Neural cell (in vitro differentiated cells): Measurements from ENCODE around the gene GTF2F2. TPM values are rescaled to one million over a fixed set of nuclear protein-coding genes. Genes with fewer than 3 reads are reported as not detected.

ENCODE experiments used
- H2AFZ ChIP-seq: fragments of 200-600, 300-800 bp; sonication (generic), shearing (Covaris generic); 2 replicates; pipeline ENCODE4 v1.6.0; 2014; ENCODE audit warnings: low read depth, mild to moderate bottlenecking, antibody characterized with exemption, low read length, moderate library complexity
- H3F3A ChIP-seq: fragments of 200-600 bp; shearing (Covaris generic); 2 replicates; pipeline ENCODE4 v1.6.1; 2016; ENCODE audit warnings: mild to moderate bottlenecking, moderate library complexity, mixed read lengths, antibody characterized with exemption, low read length; ENCODE audit not compliant: insufficient read depth, poor library complexity, severe bottlenecking
- H3K27ac ChIP-seq: fragments of 200-600, 300-800 bp; sonication (generic), shearing (Covaris generic); 2 replicates; pipeline ENCODE4 v1.5.1; 2014; ENCODE audit warnings: mild to moderate bottlenecking, low read length, moderate library complexity
- H3K27me3 ChIP-seq: fragments of 300-800, 200-600 bp; sonication (generic), shearing (Covaris generic); 2 replicates; pipeline ENCODE4 v1.6.0; 2014; ENCODE audit warnings: mild to moderate bottlenecking, low read depth, low read length, moderate library complexity; ENCODE audit not compliant: insufficient read depth
- H3K36me3 ChIP-seq: fragments of 300-800, 200-600 bp; sonication (generic), shearing (Covaris generic); 2 replicates; pipeline ENCODE4 v1.5.1; 2014; ENCODE audit warnings: mild to moderate bottlenecking, antibody characterized with exemption, low read length, moderate library complexity; ENCODE audit not compliant: insufficient read depth
- H3K4me2 ChIP-seq: fragments of 300-800, 200-600 bp; sonication (generic), shearing (Covaris generic); 2 replicates; pipeline ENCODE4 v1.6.0; 2014; ENCODE audit warnings: mild to moderate bottlenecking, low read length
- H3K4me3 ChIP-seq: fragments of 300-800, 200-600 bp; sonication (generic), shearing (Covaris generic); 2 replicates; pipeline ENCODE4 v1.5.1; 2014; ENCODE audit warnings: mild to moderate bottlenecking, low read length, moderate library complexity
- H3K79me2 ChIP-seq: fragments of 200-600 bp; shearing (Covaris generic); replicated peaks from 2 replicates; pipeline ENCODE4 v1.6.0; 2014; ENCODE audit warnings: mild to moderate bottlenecking, low read length, moderate library complexity; ENCODE audit not compliant: insufficient read depth
- H3K9ac ChIP-seq: fragments of 300-800, 200-600 bp; sonication (generic), shearing (Covaris generic); 2 replicates; pipeline ENCODE4 v1.6.1; 2016; ENCODE audit warnings: mild to moderate bottlenecking, low read length, mixed read lengths
- H3K9me2 ChIP-seq: fragments of 200-600 bp; shearing (Covaris generic); 2 replicates; pipeline ENCODE4 v1.6.1; 2016; ENCODE audit warnings: mild to moderate bottlenecking, low read length, mixed read lengths; ENCODE audit not compliant: insufficient read depth
- H3K9me3 ChIP-seq: fragments of 200-600, 300-800 bp; sonication (generic), shearing (Covaris generic); 2 replicates; pipeline ENCODE4 v1.6.1; 2016; ENCODE audit warnings: mild to moderate bottlenecking, mixed run types, low read length, moderate library complexity, mixed read lengths
- H4K20me1 ChIP-seq: fragments of 200-600 bp; shearing (Covaris generic); 2 replicates; pipeline ENCODE4 v1.6.1; 2016; ENCODE audit warnings: mild to moderate bottlenecking, mixed run types; ENCODE audit not compliant: insufficient read depth
- CTCF ChIP-seq: fragments of 450-650 bp; IDR thresholded peaks from 2 replicates; pipeline ENCODE4 v1.5.1; 2014; ENCODE audit warnings: antibody characterized with exemption, mild to moderate bottlenecking, moderate library complexity; ENCODE audit not compliant: poor library complexity, severe bottlenecking
- EP300 ChIP-seq: fragments of 450-650 bp; conservative IDR thresholded peaks from 2 replicates; pipeline ENCODE4 v1.6.1; 2014; ENCODE audit warnings: antibody characterized with exemption, mild to moderate bottlenecking, moderate library complexity; ENCODE audit not compliant: poor library complexity, severe bottlenecking
- EZH2 ChIP-seq: fragments of 200-600, 300-800 bp; shearing (Covaris generic), sonication (generic); IDR thresholded peaks from 2 replicates; pipeline ENCODE4 v1.6.1; 2014; ENCODE audit warnings: antibody characterized with exemption, low read length, borderline replicate concordance, mild to moderate bottlenecking; ENCODE audit not compliant: insufficient read depth, poor library complexity, severe bottlenecking
- MXI1 ChIP-seq: fragments of 450-650 bp; conservative IDR thresholded peaks from 2 replicates; pipeline ENCODE4 v1.6.1; 2014; ENCODE audit warnings: antibody characterized with exemption, mild to moderate bottlenecking; ENCODE audit not compliant: poor library complexity, severe bottlenecking
- POLR2AphosphoS5 ChIP-seq: IDR thresholded peaks from 2 replicates; pipeline ENCODE4 v1.6.1; 2012
- RAD21 ChIP-seq: fragments of 450-650 bp; conservative IDR thresholded peaks from 2 replicates; pipeline ENCODE4 v1.6.1; 2014; ENCODE audit warnings: antibody characterized with exemption, mild to moderate bottlenecking, moderate library complexity
- REST ChIP-seq: IDR thresholded peaks from 2 replicates; pipeline ENCODE4 v1.6.1; 2012; ENCODE audit warnings: borderline replicate concordance
- SMC3 ChIP-seq: fragments of 450-650 bp; conservative IDR thresholded peaks from 2 replicates; pipeline ENCODE4 v1.6.1; 2014; ENCODE audit warnings: antibody characterized with exemption, mild to moderate bottlenecking, moderate library complexity; ENCODE audit not compliant: poor library complexity
- TAF1 ChIP-seq: IDR thresholded peaks from 2 replicates; pipeline ENCODE4 v1.6.1; 2012; ENCODE audit warnings: low read depth
- polyA plus RNA-seq: library from polyadenylated mRNA; depleted of rRNA; stranded (reverse); fragments of >200 nt; gene quantifications from 2 replicates; pipeline ENCODE4 v1.2.3, GENCODE V29; 2014

Gene GTF2F2
- polyA plus RNA-seq, 1 donor from 2014 or later, result 29.6 TPM

- Histone ChIP-seq H3K4me2 (no peak overlapping the region), H4K20me1 (no peaks in the 10 kb centered on the region), H2AFZ (no peak overlapping the region), H3K9me2 (no peaks in the 10 kb centered on the region), H3K4me3 (no peak overlapping the region), H3K36me3 (no peaks in the 10 kb centered on the region), H3K79me2 (no peaks in the 10 kb centered on the region), H3K27me3 (no peaks in the 10 kb centered on the region), H3F3A (no peaks in the 10 kb centered on the region), H3K9me3 (no peaks in the 10 kb centered on the region), H3K27ac (no peak overlapping the region), H3K9ac (no peak overlapping the region)
- TF ChIP-seq EP300, result no peak
- no peak for TF ChIP-seq TAF1
- TF ChIP-seq CTCF, result no peak
- TF ChIP-seq SMC3, result no peak
- no peak for TF ChIP-seq REST
- TF ChIP-seq EZH2, result no peak
- TF ChIP-seq RAD21, result no peak
- no peak for TF ChIP-seq MXI1
- no peak for TF ChIP-seq POLR2AphosphoS5
Measured at GRCh38 chr13:45074721-45075120, 45.6 kb upstream of the GTF2F2 start.

GRCh38 chr13:45078003-45078402 lies 42.3 kb upstream of the GTF2F2 start:
- Histone ChIP-seq H3K79me2 (no peaks in the 10 kb centered on the region), H3K9me3 (no peaks in the 10 kb centered on the region), H3K9ac (no peak overlapping the region), H3K4me2 (no peak overlapping the region), H4K20me1 (no peaks in the 10 kb centered on the region), H3K27me3 (no peaks in the 10 kb centered on the region), H3F3A (no peaks in the 10 kb centered on the region), H3K9me2 (no peaks in the 10 kb centered on the region), H2AFZ (no peak overlapping the region), H3K4me3 (no peak overlapping the region), H3K36me3 (no peaks in the 10 kb centered on the region), H3K27ac (no peak overlapping the region)
- no peak for TF ChIP-seq EZH2
- TF ChIP-seq SMC3, result no peak
- TF ChIP-seq MXI1, result no peak
- TF ChIP-seq EP300, result no peak
- no peak for TF ChIP-seq POLR2AphosphoS5

- no peaks in the 10 kb centered on the region for H3K79me2 ChIP-seq
- H3K9me3 ChIP-seq, result no peaks in the 10 kb centered on the region
- no peak overlapping the region for H3K4me3 ChIP-seq
- H3K4me2 ChIP-seq, result no peak overlapping the region
- no peaks in the 10 kb centered on the region for H3K9me2 ChIP-seq
- H3K27me3 ChIP-seq, result no peaks in the 10 kb centered on the region
- H3K9ac ChIP-seq, result no peak overlapping the region
- H3F3A ChIP-seq, result no peaks in the 10 kb centered on the region
- no peak overlapping the region for H3K27ac ChIP-seq
- H4K20me1 ChIP-seq, result no peaks in the 10 kb centered on the region
- TF ChIP-seq REST (no peak), SMC3 (no peak)
- no peak overlapping the region for H2AFZ ChIP-seq
- no peaks in the 10 kb centered on the region for H3K36me3 ChIP-seq
Measured at GRCh38 chr13:45082964-45083363, 37.3 kb upstream of the GTF2F2 start.
